Gastrocnemius medialis (tissue), 4 donors: Measurements from ENCODE around the gene GPATCH3. TPM values are rescaled to one million over a fixed set of nuclear protein-coding genes. Genes with fewer than 3 reads are reported as not detected.
"Not testable (repeated sequence)": the region's sequence is repeated elsewhere in the genome, so short reads cannot be mapped to it uniquely, and the experiment has no call there.

Experiments used
- ATAC-seq, 2 donors: fragments of 150-250 bp; one replicate each; pipeline ENCODE4 v1.9.1; 2016
- DNase-seq, 2 donors: peaks; one replicate each; pipeline ENCODE4 v3.0.0-alpha.2; 2019
- H3K27ac ChIP-seq, 4 donors: fragments of 200-600 bp; sonication (generic); 1 replicate in 1 of 4; 2 replicates in 3 of 4; pipeline ENCODE4 v1.5.1; 2016 to 2018; ENCODE audit warnings: mild to moderate bottlenecking in 2 of 4, moderate library complexity in 1 of 4
- H3K27me3 ChIP-seq, 3 donors: fragments of 200-600 bp; sonication (generic) in 2 of 3; 1 replicate in 1 of 3; 2 replicates in 2 of 3; pipeline versions ENCODE4 v1.5.1 to v1.6.0; 2016 to 2019; ENCODE audit warnings: mild to moderate bottlenecking in 1 of 3, moderate library complexity in 1 of 3
- H3K36me3 ChIP-seq, 2 donors: fragments of 200-600 bp; sonication (generic) in 1 of 2; one replicate each; pipeline ENCODE4 v1.5.1; 2017 to 2018
- H3K4me1 ChIP-seq, 2 donors: fragments of 200-600 bp; sonication (generic) in 1 of 2; one replicate each; pipeline ENCODE4 v1.5.1; 2016 to 2017; ENCODE audit warnings: mild to moderate bottlenecking in 2 of 2
- H3K4me3 ChIP-seq, 4 donors: fragments of 200-600 bp; sonication (generic) in 3 of 4; 1 replicate in 1 of 4; 2 replicates in 3 of 4; pipeline ENCODE4 v1.5.1; 2016 to 2019; ENCODE audit warnings: mild to moderate bottlenecking in 2 of 4
- H3K9me3 ChIP-seq, 3 donors: fragments of 200-600 bp; sonication (generic) in 2 of 3; 1 replicate in 1 of 3; 2 replicates in 2 of 3; pipeline ENCODE4 v1.5.1; 2016 to 2019
- POLR2A ChIP-seq, 2 donors: fragments of 450-650 bp; IDR thresholded peaks; one replicate each; pipeline ENCODE4 v1.6.1; 2017; ENCODE audit warnings: antibody characterized with exemption in 2 of 2, mild to moderate bottlenecking in 2 of 2, moderate library complexity in 2 of 2
- in situ Hi-C, 4 donors: fragments of 200-750 bp; cut with MboI; loops; one replicate each; pipeline versions ENCODE4 v1.15.0 to v1.8.0; 2017; ENCODE audit warnings: low sequenced_read_pairs in 4 of 4
- intact Hi-C: fragments of 100-400 bp; cut with DNase I; formaldehyde crosslinking; loops from one replicate; pipeline ENCODE4 v1.15.1; 2023; ENCODE audit warnings: low total_unique reads
- total RNA-seq, 4 donors: library from RNA; depleted of rRNA; stranded (reverse); fragments of >200 nt; gene quantifications; one replicate each; pipeline versions ENCODE4 v1.1.0 to v1.2.3, GENCODE V29; 2016
- TF ChIP-seq, protein P1 (sequence below), 5 experiments: fragments of 450-650 bp in 3 of 5; fragments of 200-600 bp in 2 of 5; sonication (generic) in 2 of 5; IDR thresholded peaks in 4 of 5; conservative IDR thresholded peaks in 1 of 5; 1 replicate in 4 of 5; 2 replicates in 1 of 5; pipeline ENCODE4 v1.5.1; 2016 to 2019; ENCODE audit warnings: antibody characterized with exemption in 5 of 5, mild to moderate bottlenecking in 3 of 5, moderate library complexity in 3 of 5

The GPATCH3 gene
- total RNA-seq, 4 donors from 2014 or later = 13.7 to 20.4 (median 16.9) TPM

DNA sequence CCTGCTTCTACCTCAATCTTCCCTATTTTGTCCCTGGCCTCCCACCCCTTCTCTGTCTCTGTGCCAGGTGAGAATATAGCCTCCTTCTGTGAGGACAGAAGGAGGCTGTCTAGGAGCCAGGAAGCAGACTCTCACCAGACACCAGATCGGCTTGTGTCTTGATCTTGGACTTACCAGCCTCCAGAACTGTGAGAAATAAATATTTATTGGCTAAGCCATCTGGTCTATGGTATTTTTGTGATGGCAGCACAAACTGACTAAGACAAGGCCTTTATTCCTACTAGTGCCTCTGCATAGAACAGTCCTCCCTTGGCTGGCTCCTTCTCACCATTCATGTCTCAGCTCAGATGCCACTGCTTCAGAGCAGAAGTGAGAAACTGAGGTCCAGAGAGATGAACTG lies 12.0 kb downstream of the GPATCH3 start:
- in situ Hi-C loops = no loop called here
- H3K27ac ChIP-seq = no peak overlapping the region

DNA sequence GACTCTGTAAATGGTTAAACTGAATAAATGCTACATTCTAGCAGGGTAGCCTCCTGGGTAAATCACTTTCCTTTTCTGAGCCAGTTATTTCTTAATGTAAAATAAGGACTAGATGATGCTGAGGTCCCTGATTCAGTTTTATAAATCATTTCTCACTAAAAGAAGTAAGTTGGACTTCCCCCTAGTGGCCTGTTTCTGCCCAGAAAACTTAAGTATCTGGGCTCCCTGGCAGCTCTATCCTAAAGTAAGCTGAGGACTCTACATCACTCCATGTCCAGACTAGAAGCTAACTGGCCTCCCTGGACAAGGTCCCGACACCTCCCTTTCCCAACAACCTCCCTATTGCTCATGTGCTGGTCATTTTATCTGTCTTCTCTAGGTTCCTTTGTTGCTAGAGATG lies 13.1 kb downstream of the GPATCH3 start:
- Histone ChIP-seq H3K36me3 (peaks cover 5 to 73% of the 10 kb centered on the region in 2 donors), H3K27me3 (no peaks in the 10 kb centered on the region), H3K4me1 (peaks cover 10 to 19% of the 10 kb centered on the region in 2 donors), H3K9me3 (no peaks in the 10 kb centered on the region), H3K27ac (no peak overlapping the region), H3K4me3 (no peak overlapping the region)
- DNase-seq (no peak), ATAC-seq (no peak)
- intact Hi-C loops (no loop called here), in situ Hi-C loops (no loop called here)
- TF ChIP-seq, protein P1, sequence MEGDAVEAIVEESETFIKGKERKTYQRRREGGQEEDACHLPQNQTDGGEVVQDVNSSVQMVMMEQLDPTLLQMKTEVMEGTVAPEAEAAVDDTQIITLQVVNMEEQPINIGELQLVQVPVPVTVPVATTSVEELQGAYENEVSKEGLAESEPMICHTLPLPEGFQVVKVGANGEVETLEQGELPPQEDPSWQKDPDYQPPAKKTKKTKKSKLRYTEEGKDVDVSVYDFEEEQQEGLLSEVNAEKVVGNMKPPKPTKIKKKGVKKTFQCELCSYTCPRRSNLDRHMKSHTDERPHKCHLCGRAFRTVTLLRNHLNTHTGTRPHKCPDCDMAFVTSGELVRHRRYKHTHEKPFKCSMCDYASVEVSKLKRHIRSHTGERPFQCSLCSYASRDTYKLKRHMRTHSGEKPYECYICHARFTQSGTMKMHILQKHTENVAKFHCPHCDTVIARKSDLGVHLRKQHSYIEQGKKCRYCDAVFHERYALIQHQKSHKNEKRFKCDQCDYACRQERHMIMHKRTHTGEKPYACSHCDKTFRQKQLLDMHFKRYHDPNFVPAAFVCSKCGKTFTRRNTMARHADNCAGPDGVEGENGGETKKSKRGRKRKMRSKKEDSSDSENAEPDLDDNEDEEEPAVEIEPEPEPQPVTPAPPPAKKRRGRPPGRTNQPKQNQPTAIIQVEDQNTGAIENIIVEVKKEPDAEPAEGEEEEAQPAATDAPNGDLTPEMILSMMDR (IDR thresholded peaks at IDR 0.05 in 4 of 5, conservative IDR thresholded peaks at IDR 0.05 in 1 of 5) = no peak
- no peak for TF ChIP-seq POLR2A (IDR thresholded peaks at IDR 0.05)

More for the DNA sequence above, 12.0 kb downstream of the GPATCH3 start:
- intact Hi-C loops = no loop called here
- ATAC-seq (no peak), DNase-seq (no peak)
- Histone ChIP-seq H3K36me3 (peaks cover 5 to 73% of the 10 kb centered on the region in 2 donors), H3K4me3 (no peak overlapping the region), H3K9me3 (no peaks in the 10 kb centered on the region), H3K27me3 (no peaks in the 10 kb centered on the region), H3K4me1 (peaks cover 10 to 19% of the 10 kb centered on the region in 2 donors)
- no peak for TF ChIP-seq POLR2A (IDR thresholded peaks at IDR 0.05)
- TF ChIP-seq, protein P1 (IDR thresholded peaks at IDR 0.05 in 4 of 5, conservative IDR thresholded peaks at IDR 0.05 in 1 of 5) = no peak

DNA sequence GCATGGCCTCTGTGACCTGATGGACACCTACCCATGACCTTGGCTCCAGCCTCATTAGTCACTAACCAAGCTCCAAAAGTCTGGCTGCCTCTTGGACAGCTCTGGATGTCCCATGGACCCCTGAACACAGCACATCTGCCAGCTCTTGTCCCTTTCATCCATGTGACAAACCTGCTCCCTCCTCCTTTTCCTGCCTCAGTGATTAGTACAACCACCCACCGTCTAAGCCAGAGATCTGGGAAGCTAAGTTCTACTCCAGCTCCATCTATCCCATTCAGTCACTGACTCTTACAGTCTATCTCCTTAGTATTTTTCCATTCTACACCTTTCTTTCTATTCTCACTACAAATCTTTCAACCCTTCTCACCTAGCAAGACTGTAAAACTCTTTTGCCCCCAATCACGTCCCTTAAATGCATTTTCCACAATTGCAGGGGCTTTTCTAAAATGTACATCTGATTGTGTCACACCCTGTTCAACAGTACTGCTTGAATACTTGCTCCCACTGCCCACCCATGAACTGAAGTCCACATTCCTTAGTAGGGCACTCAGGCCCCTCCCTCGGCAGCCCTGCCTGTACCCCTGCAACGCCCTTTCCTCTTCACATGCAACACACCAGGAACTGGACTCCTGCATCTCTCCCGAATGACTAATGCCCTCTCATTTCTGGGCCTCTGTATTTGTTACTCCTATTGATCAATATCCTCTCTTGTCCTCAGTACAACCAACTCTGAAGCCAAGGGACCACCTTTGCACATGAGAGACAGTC lies 17.4 kb downstream of the GPATCH3 start:
- H3K27ac ChIP-seq = no peak overlapping the region
- intact Hi-C loops = no loop called here
- H3K4me3 ChIP-seq = no peak overlapping the region
- H3K9me3 ChIP-seq = no peaks in the 10 kb centered on the region
- no peak for TF ChIP-seq POLR2A (IDR thresholded peaks at IDR 0.05)
- TF ChIP-seq, protein P1 (IDR thresholded peaks at IDR 0.05 in 4 of 5, conservative IDR thresholded peaks at IDR 0.05 in 1 of 5) = no peak
- H3K27me3 ChIP-seq = no peaks in the 10 kb centered on the region
- DNase-seq (no peak), ATAC-seq (no peak)
- peaks cover 5 to 95% of the 10 kb centered on the region in 2 donors for H3K36me3 ChIP-seq
- in situ Hi-C loops = no loop called here
- H3K4me1 ChIP-seq = peaks cover 0 to under 1% of the 10 kb centered on the region in 2 donors

DNA sequence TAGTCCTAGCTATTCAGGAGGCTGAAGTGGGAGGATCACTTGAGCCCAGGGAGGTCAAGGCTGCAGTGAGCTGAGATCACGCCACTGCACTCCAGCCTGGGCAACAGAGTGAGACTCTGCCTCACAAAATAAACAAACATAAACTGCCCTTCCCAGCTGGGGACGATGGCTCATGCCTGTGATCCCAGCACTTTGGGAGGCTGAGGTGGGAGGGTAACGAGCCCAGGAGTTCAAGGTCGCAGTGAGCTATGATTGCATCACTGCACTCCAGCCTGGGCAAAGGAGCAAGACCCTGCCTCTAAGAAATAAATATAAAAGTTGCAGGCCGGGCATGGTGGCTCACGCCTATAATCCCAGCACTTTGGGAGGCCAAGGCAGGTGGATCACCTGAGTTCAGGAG lies 18.7 kb downstream of the GPATCH3 start:
- in situ Hi-C loops, DNase-seq, intact Hi-C loops: not testable (repeated sequence)

DNA sequence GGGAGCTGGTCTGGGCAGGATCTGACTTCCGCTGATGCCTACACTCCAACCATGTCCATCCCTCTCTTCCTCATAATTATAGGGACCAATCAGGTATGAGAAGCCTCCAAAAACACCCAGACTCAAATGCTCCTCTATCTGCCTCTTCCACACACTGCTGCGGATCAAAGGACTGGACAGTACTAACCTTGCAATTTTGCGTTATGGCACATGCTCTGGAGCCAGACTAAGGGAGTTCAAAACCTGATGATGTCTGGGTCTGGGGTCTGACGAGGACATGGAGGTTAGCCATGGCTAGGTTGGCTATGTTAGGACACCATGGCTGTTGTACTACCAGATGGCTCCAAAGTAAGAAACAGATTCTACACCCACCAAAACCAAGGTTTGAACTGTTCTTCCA lies 20.5 kb downstream of the GPATCH3 start:
- Histone ChIP-seq H3K4me1 (peaks cover 0 to 4% of the 10 kb centered on the region in 2 donors), H3K27ac (no peak overlapping the region), H3K27me3 (no peaks in the 10 kb centered on the region), H3K9me3 (no peaks in the 10 kb centered on the region), H3K4me3 (no peak overlapping the region), H3K36me3 (peaks cover 0 to 76% of the 10 kb centered on the region in 2 donors)
- TF ChIP-seq POLR2A (IDR thresholded peaks at IDR 0.05) = no peak
- TF ChIP-seq, protein P1 (IDR thresholded peaks at IDR 0.05 in 4 of 5, conservative IDR thresholded peaks at IDR 0.05 in 1 of 5) = no peak
- intact Hi-C loops (loop anchor here (5.0 kb wide), 2 partner anchors 67 to 282 kb away; no protein-coding TSS in a partner anchor), in situ Hi-C loops (no loop called here)
- DNase-seq = no peak
- no peak for ATAC-seq

More for the DNA sequence above, 18.7 kb downstream of the GPATCH3 start:
- ATAC-seq, H3K4me3 ChIP-seq, H3K9me3 ChIP-seq, H3K4me1 ChIP-seq, H3K27me3 ChIP-seq, H3K27ac ChIP-seq: not testable (repeated sequence)
- H3K36me3 ChIP-seq = peaks cover 5 to 90% of the 10 kb centered on the region in 2 donors
